Spleen (tissue), 7 donors: ENCODE measurements around the gene KLHDC4.
"Not testable (repeated sequence)": the region's sequence is repeated elsewhere in the genome, so short reads cannot be mapped to it uniquely, and the experiment has no call there.

Source experiments
- POLR2A ChIP-seq, 3 donors: fragments of 450-650 bp; IDR thresholded peaks; one replicate each; pipeline ENCODE4 v1.5.1; 2017; ENCODE audit warnings: antibody characterized with exemption in 3 of 3, mild to moderate bottlenecking in 1 of 3
- POLR2AphosphoS5 ChIP-seq, 3 donors: sonication (generic); formaldehyde crosslinking; IDR thresholded peaks; one replicate each; pipeline ENCODE4 v1.5.1; 2017; ENCODE audit warnings: antibody characterized with exemption in 3 of 3
- TF ChIP-seq, protein P1 (sequence below), 11 experiments: fragments of 200-600 bp in 7 of 11; fragments of 450-650 bp in 4 of 11; sonication (generic) in 4 of 11; IDR thresholded peaks in 8 of 11; conservative IDR thresholded peaks in 3 of 11; 1 replicate in 7 of 11; 2 replicates in 4 of 11; pipeline versions ENCODE4 v1.4.0 to v1.8.0; 2016 to 2021; ENCODE audit warnings: antibody characterized with exemption in 11 of 11, inconsistent platforms in 4 of 11, mild to moderate bottlenecking in 1 of 11
- donor health status: DM: no; HTN: no; CAD: no; lungs with moderate emphysema.
- donor health status: DM: no; HTN: no; CAD: no.
- donor health status: DM: no; HTN: no; CAD: no.

DNA sequence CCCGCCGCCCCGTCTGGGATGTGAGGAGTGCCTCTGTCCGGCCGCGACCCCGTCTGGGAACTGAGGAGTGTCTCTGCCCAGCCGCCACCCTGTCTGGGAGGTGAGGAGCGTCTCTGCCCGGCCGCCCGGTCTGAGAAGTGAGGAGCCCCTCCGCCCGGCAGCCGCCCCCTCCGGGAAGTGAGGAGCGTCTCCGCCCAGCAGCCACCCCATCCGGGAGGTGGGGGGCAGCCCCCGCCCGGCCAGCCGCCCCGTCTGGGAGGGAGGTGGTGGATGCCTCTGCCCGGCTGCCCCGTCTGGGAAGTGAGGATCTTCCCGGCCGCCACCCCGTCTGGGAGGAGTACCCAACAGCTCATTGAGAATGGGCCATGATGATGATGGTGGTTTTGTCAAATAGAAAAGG, 47.0 kb downstream of the KLHDC4 start:
- TF ChIP-seq, protein P1, sequence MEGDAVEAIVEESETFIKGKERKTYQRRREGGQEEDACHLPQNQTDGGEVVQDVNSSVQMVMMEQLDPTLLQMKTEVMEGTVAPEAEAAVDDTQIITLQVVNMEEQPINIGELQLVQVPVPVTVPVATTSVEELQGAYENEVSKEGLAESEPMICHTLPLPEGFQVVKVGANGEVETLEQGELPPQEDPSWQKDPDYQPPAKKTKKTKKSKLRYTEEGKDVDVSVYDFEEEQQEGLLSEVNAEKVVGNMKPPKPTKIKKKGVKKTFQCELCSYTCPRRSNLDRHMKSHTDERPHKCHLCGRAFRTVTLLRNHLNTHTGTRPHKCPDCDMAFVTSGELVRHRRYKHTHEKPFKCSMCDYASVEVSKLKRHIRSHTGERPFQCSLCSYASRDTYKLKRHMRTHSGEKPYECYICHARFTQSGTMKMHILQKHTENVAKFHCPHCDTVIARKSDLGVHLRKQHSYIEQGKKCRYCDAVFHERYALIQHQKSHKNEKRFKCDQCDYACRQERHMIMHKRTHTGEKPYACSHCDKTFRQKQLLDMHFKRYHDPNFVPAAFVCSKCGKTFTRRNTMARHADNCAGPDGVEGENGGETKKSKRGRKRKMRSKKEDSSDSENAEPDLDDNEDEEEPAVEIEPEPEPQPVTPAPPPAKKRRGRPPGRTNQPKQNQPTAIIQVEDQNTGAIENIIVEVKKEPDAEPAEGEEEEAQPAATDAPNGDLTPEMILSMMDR (IDR thresholded peaks at IDR 0.05 in 8 of 11, conservative IDR thresholded peaks at IDR 0.05 in 3 of 11) = not testable (repeated sequence)
- TF ChIP-seq POLR2A, POLR2AphosphoS5 (IDR thresholded peaks at IDR 0.05): not testable (repeated sequence)
